HepG2 (cell line): ENCODE measurements around the gene SPAG4. TPM values are rescaled to one million over a fixed set of nuclear protein-coding genes. Genes with fewer than 3 reads are reported as not detected.

ENCODE experiments used
- AHR ChIP-seq: IDR thresholded peaks from 2 replicates; pipeline ENCODE4 v1.6.1; 2018; ENCODE audit warnings: missing genetic modification reagents, missing compliant biosample characterization
- ARNTL ChIP-seq: sonication (generic); formaldehyde crosslinking; IDR thresholded peaks from 2 replicates; pipeline ENCODE4 v1.4.0; 2020; ENCODE audit warnings: mild to moderate bottlenecking, missing genetic modification reagents
- DDIT3 ChIP-seq: sonication (generic); formaldehyde crosslinking; IDR thresholded peaks from 2 replicates; pipeline ENCODE4 v1.4.0; 2020; ENCODE audit warnings: mild to moderate bottlenecking, missing genetic modification reagents
- DPF2 ChIP-seq: sonication (generic); formaldehyde crosslinking; IDR thresholded peaks from 2 replicates; pipeline ENCODE4 v1.4.0; 2020; ENCODE audit warnings: mild to moderate bottlenecking, low read depth, missing genetic modification reagents, borderline replicate concordance
- GATAD2A ChIP-seq: IDR thresholded peaks from 2 replicates; pipeline ENCODE4 v1.6.1; 2016
- JUND ChIP-seq: sonication (generic); formaldehyde crosslinking; IDR thresholded peaks from 2 replicates; pipeline ENCODE4 v1.8.0; 2022; ENCODE audit warnings: mild to moderate bottlenecking, missing genetic modification reagents
- PBX3 ChIP-seq: sonication (generic); formaldehyde crosslinking; IDR thresholded peaks from 2 replicates; pipeline ENCODE4 v1.8.1; 2023; ENCODE audit warnings: missing genetic modification reagents, inconsistent platforms, borderline replicate concordance
- PHF21A ChIP-seq: sonication (generic); formaldehyde crosslinking; IDR thresholded peaks from 2 replicates; pipeline ENCODE4 v1.5.0; 2020; ENCODE audit warnings: mild to moderate bottlenecking, missing genetic modification reagents
- REST ChIP-seq, 2 experiments: IDR thresholded peaks; 2 replicates each; pipeline ENCODE4 v1.6.1; 2011 to 2012; ENCODE audit warnings: low read length in 2 of 2, borderline replicate concordance in 1 of 2, low read depth in 1 of 2, mild to moderate bottlenecking in 1 of 2, moderate library complexity in 1 of 2
- ZFP36L1 ChIP-seq: sonication (generic); formaldehyde crosslinking; IDR thresholded peaks from 2 replicates; pipeline ENCODE4 v1.8.0; 2022; ENCODE audit warnings: mild to moderate bottlenecking, missing genetic modification reagents, moderate library complexity
- ZNF225 ChIP-seq: sonication (generic); formaldehyde crosslinking; IDR thresholded peaks from 2 replicates; pipeline ENCODE4 v1.4.0; 2020; ENCODE audit warnings: mild to moderate bottlenecking, missing genetic modification reagents
- ZNF318 ChIP-seq: sonication (generic); formaldehyde crosslinking; IDR thresholded peaks from 2 replicates; pipeline ENCODE4 v1.4.0; 2020; ENCODE audit warnings: mild to moderate bottlenecking, missing genetic modification reagents
- ZNF576 ChIP-seq: sonication (generic); formaldehyde crosslinking; IDR thresholded peaks from 2 replicates; pipeline ENCODE4 v1.4.0; 2020; ENCODE audit warnings: mild to moderate bottlenecking, missing genetic modification reagents
- ZNF83 ChIP-seq: sonication (generic); formaldehyde crosslinking; IDR thresholded peaks from 2 replicates; pipeline ENCODE4 v1.4.0; 2020; ENCODE audit warnings: missing genetic modification reagents, mild to moderate bottlenecking, borderline replicate concordance
- polyA plus RNA-seq, 8 experiments: library from polyadenylated mRNA; depleted of rRNA in 3 of 8; stranded (reverse) in 7 of 8; unstranded in 1 of 8; fragments of >200 nt; fragmentation: Illumina TruSeq in 4 of 8; extraction: Trizol in 4 of 8; gene quantifications; 2 replicates each; pipeline versions ENCODE4 v1.2.1 to v1.2.3, GENCODE V29; 2011 to 2016; ENCODE audit warnings: low read depth in 4 of 8, missing spikeins in 1 of 8, mixed read lengths in 1 of 8; ENCODE audit not compliant: insufficient read depth in 1 of 8
- total RNA-seq, 5 experiments: library from RNA; depleted of rRNA; stranded (reverse); fragments of >200 nt; fragmentation: Illumina TruSeq; extraction: Trizol; gene quantifications; 2 replicates each; pipeline ENCODE4 v1.2.3, GENCODE V29; 2016; ENCODE audit warnings: low read depth in 1 of 5

Gene SPAG4
- total and polyA plus RNA-seq, 2 of the 13 experiments (the other 11 are each of a cell fraction or from before 2014, with no cell fraction given) = 5.8 to 137 TPM

GRCh38 chr20:35619196-35620095 is 3.8 kb downstream of the SPAG4 start (continued):
- peak; percentile 97 for TF ChIP-seq ZNF318 (CRISPR knock-in tag)
- TF ChIP-seq GATAD2A (CRISPR knock-in tag) = peak; percentile 80
- TF ChIP-seq PHF21A (CRISPR knock-in tag) = peak; percentile 97
- no peak for TF ChIP-seq REST (IDR thresholded peaks at IDR 0.05; ENCODE audit: borderline replicate concordance in 1 of 2, low read depth in 1 of 2, low read length in 2 of 2)
- TF ChIP-seq ARNTL (CRISPR knock-in tag) = peak; percentile 79; the same call in 1 of the 2 replicates
- TF ChIP-seq ZNF83 (CRISPR knock-in tag) = peak; percentile 83; the same call in 1 of the 2 replicates
- TF ChIP-seq ZNF225 (CRISPR knock-in tag) = peak; percentile 87
- peak; percentile 31; the same call in 1 of the 2 replicates for TF ChIP-seq PBX3 (CRISPR knock-in tag)
- peak; percentile 73; the same call in 1 of the 2 replicates for TF ChIP-seq JUND
- TF ChIP-seq DDIT3 = no peak
- no peak; the same call in 1 of the 2 replicates for TF ChIP-seq AHR (CRISPR knock-in tag)
- no peak for TF ChIP-seq ZFP36L1 (CRISPR knock-in tag)
- 0 out of 2 replicates have a peak, but pooled peaks have one; percentile 51 for TF ChIP-seq DPF2 (CRISPR knock-in tag)
- peak; percentile 94 for TF ChIP-seq ZNF576 (CRISPR knock-in tag)
